Body of pancreas (tissue), 4 donors: ENCODE results near the gene HSF5.

Source experiments
- CTCF ChIP-seq, 7 experiments: fragments of 450-650 bp in 4 of 7; fragments of 200-600 bp in 3 of 7; sonication (generic) in 3 of 7; IDR thresholded peaks; one replicate each; pipeline ENCODE4 v1.5.1; 2016 to 2019; ENCODE audit warnings: antibody characterized with exemption in 7 of 7
- POLR2A ChIP-seq, 3 donors: fragments of 450-650 bp; IDR thresholded peaks; one replicate each; pipeline ENCODE4 v1.6.1; 2016; ENCODE audit warnings: antibody characterized with exemption in 3 of 3, mild to moderate bottlenecking in 2 of 3

GRCh38 chr17:58513965-58514769 lies 26.0 kb upstream of the HSF5 start, which contains the start of gene MTMR4:
- TF ChIP-seq POLR2A (IDR thresholded peaks at IDR 0.05) (no peak), CTCF (IDR thresholded peaks at IDR 0.05) (no peak)
